Adrenal gland (tissue), 12 donors: ENCODE measurements around the gene BOD1L1. TPM values are rescaled to one million over a fixed set of nuclear protein-coding genes. Genes with fewer than 3 reads are reported as not detected.

Experiments used
- DNase-seq, 7 donors: peaks; one replicate each; pipeline ENCODE4 v3.0.0-alpha.2; 2019 to 2020
- H3K27ac ChIP-seq, 5 donors: fragments of 200-600 bp; sonication (generic) in 4 of 5; 1 replicate in 3 of 5; 2 replicates in 2 of 5; pipeline versions ENCODE4 v1.5.1 to v1.8.0; 2016 to 2020; ENCODE audit warnings: mild to moderate bottlenecking in 1 of 5
- H3K27me3 ChIP-seq: fragments of 200-600 bp; 2 replicates; pipeline ENCODE4 v1.8.0; 2021
- H3K36me3 ChIP-seq, 2 donors: fragments of 200-600 bp; replicated peaks in 1 of 2; 1 replicate in 1 of 2; 2 replicates in 1 of 2; pipeline versions ENCODE4 v1.5.1 to v1.8.0; 2018 to 2022
- H3K4me1 ChIP-seq, 2 donors: fragments of 200-600 bp; replicated peaks in 1 of 2; 1 replicate in 1 of 2; 2 replicates in 1 of 2; pipeline versions ENCODE4 v1.5.1 to v1.8.0; 2018 to 2021
- H3K4me3 ChIP-seq, 4 donors: fragments of 200-600 bp; sonication (generic) in 3 of 4; one replicate each; pipeline ENCODE4 v1.5.1; 2016 to 2018
- H3K9me3 ChIP-seq, 3 donors: fragments of 200-600 bp; sonication (generic) in 1 of 3; replicated peaks in 1 of 3; 1 replicate in 2 of 3; 2 replicates in 1 of 3; pipeline versions ENCODE4 v1.5.1 to v1.8.0; 2016 to 2021
- CTCF ChIP-seq, 6 experiments: fragments of 450-650 bp in 4 of 6; fragments of 200-600 bp in 2 of 6; sonication (generic) in 1 of 6; IDR thresholded peaks; 1 replicate in 5 of 6; 2 replicates in 1 of 6; pipeline versions ENCODE4 v1.5.1 to v1.8.0; 2016 to 2021; ENCODE audit warnings: antibody characterized with exemption in 6 of 6, mild to moderate bottlenecking in 2 of 6, moderate library complexity in 1 of 6
- POLR2A ChIP-seq, 2 donors: fragments of 450-650 bp; IDR thresholded peaks; one replicate each; pipeline ENCODE4 v1.6.1; 2017; ENCODE audit warnings: antibody characterized with exemption in 2 of 2, mild to moderate bottlenecking in 2 of 2, moderate library complexity in 1 of 2
- WGBS, 4 donors: extraction: QIAGEN DNeasy Blood & Tissue Kit in 2 of 4; methylation state at CpG; one replicate each; pipeline versions ENCODE4 v1.1.5 to v1.1.7; 2013 to 2017; 5-methylcytosine and 5-hydroxymethylcytosine counted together
- intact Hi-C, 2 donors: fragments of 100-400 bp; cut with DNase I; formaldehyde crosslinking; loops; one replicate each; pipeline versions ENCODE4 v1.14.1 to v1.15.0; 2022 to 2023
- polyA plus RNA-seq, 3 donors: library from polyadenylated mRNA; stranded (reverse); fragments of 200-250 nt in 2 of 3; fragments of 350-450 nt in 1 of 3; fragmentation: Illumina TruSeq in 1 of 3; extraction: RNeasy Lipid Tissue Mini Kit (QIAGEN cat#74804) in 1 of 3; gene quantifications; one replicate each; pipeline ENCODE4 v1.2.3, GENCODE V29; 2013 to 2014
- total RNA-seq, 9 donors: library from RNA; depleted of rRNA in 4 of 9; stranded (reverse); fragments of >200 nt in 4 of 9; fragments of 120-200 nt in 1 of 9; fragmentation: NEBNext Ultra II Directional in 1 of 9; extraction: Animal tissue kit (Norgen Biotek cat#: 25700) in 1 of 9; gene quantifications; one replicate each; pipeline versions ENCODE4 v1.1.0 to v1.2.4, GENCODE V29; 2013 to 2023
- donor health status: healthy with polysubstance abuse.
- donor health status: Bipolar disorder and iron deficiency.
- donor health status: DM: yes; HTN: yes; CAD: no.
- donor health status: DM: no; HTN: no; CAD: no.
- donor health status: DM: no; HTN: no; CAD: no.
- donor health status: DM: yes; HTN: yes; CAD: no.

BOD1L1 gene
- total and polyA plus RNA-seq, 12 donors, result 7.4 to 31.0 (median 20.7) TPM

GRCh38 chr4:13541720-13542576, 85.6 kb downstream of the BOD1L1 start:
- Histone ChIP-seq H3K27me3 (peaks cover 90% of the 10 kb centered on the region), H3K4me1 (peaks cover 0 to 30% of the 10 kb centered on the region in 2 donors), H3K4me3 (peak overlapping the region in 1 of 4 donors; percentile 22), H3K27ac (no peak overlapping the region), H3K36me3 (no peaks in the 10 kb centered on the region), H3K9me3 (no peaks in the 10 kb centered on the region)
- WGBS, 4 donors, result 3 to 27% (median 6%) methylated on average over 2 to 79 of the region's 79 CpGs
- intact Hi-C loops, result loop anchor here (10.0 kb wide), 2 partner anchors 137 to 687 kb away; no protein-coding TSS in a partner anchor
- DNase-seq, result peak in 2 of 7 donors; percentile 37 to 61
- TF ChIP-seq CTCF (IDR thresholded peaks at IDR 0.05), result peak in 3 of 6 experiments; percentile 11 to 36 (median 32)
- no peak for TF ChIP-seq POLR2A (IDR thresholded peaks at IDR 0.05)

- peaks cover 90% of the 10 kb centered on the region for H3K27me3 ChIP-seq
- intact Hi-C loops, result loop anchor here (10.0 kb wide), 2 partner anchors 136 to 686 kb away; no protein-coding TSS in a partner anchor
These were observed 86.3 kb downstream of the BOD1L1 start for GRCh38 chr4:13541176-13541604.

DNA sequence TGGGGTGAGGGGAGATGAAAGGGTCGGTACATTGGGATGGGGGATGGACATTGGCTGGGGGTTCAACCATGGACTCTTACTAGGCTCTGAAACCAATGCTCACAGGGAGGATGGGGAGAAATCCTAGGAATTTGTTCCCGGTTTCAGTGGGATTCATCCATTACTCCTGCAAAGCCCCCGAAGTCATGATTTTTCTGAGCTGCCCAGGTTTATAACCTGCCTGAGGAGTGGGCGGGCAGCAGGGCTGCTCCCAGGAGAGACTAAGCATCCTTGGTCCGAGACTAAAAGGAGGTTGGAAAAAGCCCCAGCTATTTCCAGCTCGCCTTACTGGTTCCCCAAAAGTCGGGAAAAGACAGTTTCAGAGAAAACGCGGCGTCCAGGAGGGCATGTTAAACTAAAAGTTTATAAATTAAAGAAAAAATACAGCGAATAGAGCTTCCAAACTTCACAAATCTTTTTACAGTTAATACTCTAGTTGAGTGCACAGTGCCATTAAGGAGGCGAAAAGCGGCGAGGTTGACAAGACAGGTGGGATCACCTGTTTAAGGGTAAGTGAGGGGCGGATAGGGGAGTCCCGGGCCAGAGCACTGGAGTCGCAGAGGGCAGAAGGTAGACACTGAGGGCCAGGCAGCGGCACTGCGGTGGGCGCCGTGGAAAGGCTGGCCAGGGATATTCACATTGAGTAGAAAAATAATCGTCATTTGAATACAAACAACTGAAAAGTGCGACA, 86.9 kb downstream of the BOD1L1 start:
- Histone ChIP-seq H3K4me1 (peaks cover 0 to 30% of the 10 kb centered on the region in 2 donors), H3K27me3 (peaks cover 90% of the 10 kb centered on the region)

More at GRCh38 chr4:13541176-13541604, 86.3 kb downstream of the BOD1L1 start:
- WGBS, 4 donors, result 41 to 55% (median 44%) methylated on average over 5 to 10 of the region's 10 CpGs
- H3K4me3 ChIP-seq, result no peak overlapping the region
- H3K9me3 ChIP-seq, result no peaks in the 10 kb centered on the region
- H3K4me1 ChIP-seq, result peaks cover 0 to 30% of the 10 kb centered on the region in 2 donors
- no peak overlapping the region for H3K27ac ChIP-seq
- DNase-seq, result no peak
- TF ChIP-seq CTCF (IDR thresholded peaks at IDR 0.05), result no peak
- TF ChIP-seq POLR2A (IDR thresholded peaks at IDR 0.05), result no peak
- H3K36me3 ChIP-seq, result no peaks in the 10 kb centered on the region

More for the DNA sequence above, 86.9 kb downstream of the BOD1L1 start:
- no peak for TF ChIP-seq POLR2A (IDR thresholded peaks at IDR 0.05)
- TF ChIP-seq CTCF (IDR thresholded peaks at IDR 0.05), result no peak
- intact Hi-C loops, result loop anchor here (10.0 kb wide), 2 partner anchors 136 to 686 kb away; no protein-coding TSS in a partner anchor
- Histone ChIP-seq H3K4me3 (no peak overlapping the region), H3K36me3 (no peaks in the 10 kb centered on the region), H3K27ac (no peak overlapping the region), H3K9me3 (no peaks in the 10 kb centered on the region)
- WGBS, 4 donors, result 22 to 26% (median 22%) methylated on average over 22 to 23 of the region's 23 CpGs
- no peak for DNase-seq
